A549 treated with AZD2906 at 1 μM for 4 hours (cell line): ENCODE results near the gene AUP1. TPM values are rescaled to one million over a fixed set of nuclear protein-coding genes. Genes with fewer than 3 reads are reported as not detected.

ENCODE experiments used
- total RNA-seq: library from RNA; stranded (reverse); fragments of 200-300 nt; extraction: Qiagen RNA extraction; gene quantifications from 5 replicates; pipeline ENCODE4 v1.2.3, GENCODE V29; 2022

The AUP1 gene
- total RNA-seq = 185 to 250 TPM (median 238 TPM) in 5 replicates

GRCh38 chr2:74529357-74530238 is at the start of gene AUP1, which contains the start of gene HTRA2:
Gene AUP1, minus strand, starts transcription at chr2:74529706. Its CDS starts 77 bp downstream, at chr2:74529629.
Gene HTRA2, plus strand, starts transcription at chr2:74529933. Its CDS starts 74 bp downstream, at chr2:74530007.

DNA sequence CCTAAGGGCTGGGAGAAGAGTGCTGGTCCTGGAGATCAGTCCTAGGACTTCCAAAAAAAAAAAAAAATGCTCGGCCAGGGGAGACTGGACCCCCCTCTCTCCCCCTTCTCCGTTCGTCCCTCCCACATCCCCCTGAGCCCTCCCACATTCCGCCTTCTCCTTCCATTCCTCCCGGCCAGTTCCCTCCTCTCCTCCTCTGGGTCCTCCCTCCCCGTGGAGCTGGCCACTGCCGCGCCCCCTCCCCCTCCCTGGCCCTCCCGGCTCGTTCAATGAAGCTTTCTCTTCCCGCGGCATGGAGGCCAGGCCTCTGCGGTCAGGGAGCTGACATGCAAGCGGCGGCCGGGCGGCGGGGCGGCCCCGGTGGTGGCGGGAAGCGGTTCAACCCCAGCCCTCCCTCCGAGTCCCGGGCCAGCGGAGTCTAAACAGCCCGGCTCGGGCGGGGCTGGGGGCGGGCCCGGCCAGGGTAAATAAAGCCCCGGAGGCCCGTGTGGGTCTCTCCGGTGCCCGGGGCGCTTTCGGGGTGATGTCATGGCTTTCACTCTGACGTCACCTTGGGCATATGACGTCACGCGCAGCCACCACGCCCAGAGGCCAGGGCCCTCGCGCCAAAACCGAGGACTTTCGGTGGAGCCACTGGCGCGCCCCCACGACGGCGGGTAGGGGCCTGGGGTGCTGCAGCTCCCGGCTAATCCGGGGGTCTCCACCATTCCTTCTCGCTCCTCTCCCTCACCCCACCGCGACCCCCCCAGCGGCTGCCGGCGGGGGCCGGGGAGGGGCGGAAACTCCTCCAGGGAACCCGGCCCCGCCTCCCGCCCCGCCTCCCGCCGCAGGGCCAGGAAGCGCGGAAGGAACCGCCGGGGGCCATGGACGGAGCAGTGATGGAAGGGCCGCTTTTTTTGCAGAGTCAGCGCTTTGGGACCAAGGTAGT is 24.6 kb upstream of the AUP1 start, which contains the start of the genes DOK1 and LOXL3:
DOK1 (plus strand) TSS at position 829 of the 928 bp plus-strand sequence; CDS start at position 864, 35 bp downstream.
LOXL3 (minus strand) TSS at position 51 of the 928 bp plus-strand sequence. CDS start 1,308 bp downstream, outside the sequence.

GRCh38 chr2:74525717-74526648 is 3.5 kb downstream of the AUP1 start, which contains the start of gene DQX1:
Gene DQX1, minus strand, starts transcription at chr2:74526231. Its CDS starts 502 bp downstream, at chr2:74525729.

GRCh38 chr2:74514368-74515270 is 14.9 kb downstream of the AUP1 start, which contains the start of gene TLX2:
Gene TLX2, plus strand, starts transcription at chr2:74514450. Its CDS starts 357 bp downstream, at chr2:74514807.

DNA sequence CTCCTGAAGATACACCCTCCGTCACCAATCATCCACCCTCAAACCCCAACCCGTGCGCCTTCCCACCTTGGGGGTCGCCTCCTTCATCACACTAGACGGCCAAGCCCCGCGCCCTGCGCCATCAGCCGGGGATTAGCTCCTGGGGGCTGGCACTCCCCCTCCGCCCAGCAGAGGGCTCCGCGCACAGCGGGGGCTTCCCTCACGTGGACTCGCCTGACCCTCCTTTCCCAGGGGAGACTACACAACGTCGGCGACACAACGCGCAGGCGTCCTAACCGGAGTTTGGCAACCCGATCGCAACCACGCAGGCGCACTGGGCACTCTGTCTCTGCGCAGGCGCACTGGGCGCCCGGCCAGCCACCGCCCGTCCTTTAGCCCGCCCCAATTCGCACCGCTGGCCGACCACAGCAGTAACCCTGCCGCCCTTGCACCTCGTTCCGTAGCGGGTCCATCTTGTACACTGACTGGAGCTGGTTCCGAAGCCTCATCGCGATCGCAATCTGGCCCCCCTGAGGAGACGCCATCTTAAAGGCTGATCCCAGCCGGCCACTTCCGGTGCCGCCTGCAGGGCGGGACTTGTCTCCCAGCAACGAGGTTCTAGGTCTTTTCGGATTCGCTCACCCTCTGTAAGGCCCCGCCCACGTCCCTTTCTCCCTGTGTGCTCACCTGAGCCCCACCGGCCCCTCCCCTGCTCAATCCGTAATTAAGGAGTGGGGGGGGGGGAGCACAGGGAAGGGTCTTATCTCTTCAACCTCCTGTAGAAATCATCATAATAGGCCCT is 22.2 kb downstream of the AUP1 start, which contains the start of gene PCGF1:
PCGF1 (minus strand) TSS at position 551 of the 781 bp plus-strand sequence; CDS start at position 524, 27 bp downstream.

DNA sequence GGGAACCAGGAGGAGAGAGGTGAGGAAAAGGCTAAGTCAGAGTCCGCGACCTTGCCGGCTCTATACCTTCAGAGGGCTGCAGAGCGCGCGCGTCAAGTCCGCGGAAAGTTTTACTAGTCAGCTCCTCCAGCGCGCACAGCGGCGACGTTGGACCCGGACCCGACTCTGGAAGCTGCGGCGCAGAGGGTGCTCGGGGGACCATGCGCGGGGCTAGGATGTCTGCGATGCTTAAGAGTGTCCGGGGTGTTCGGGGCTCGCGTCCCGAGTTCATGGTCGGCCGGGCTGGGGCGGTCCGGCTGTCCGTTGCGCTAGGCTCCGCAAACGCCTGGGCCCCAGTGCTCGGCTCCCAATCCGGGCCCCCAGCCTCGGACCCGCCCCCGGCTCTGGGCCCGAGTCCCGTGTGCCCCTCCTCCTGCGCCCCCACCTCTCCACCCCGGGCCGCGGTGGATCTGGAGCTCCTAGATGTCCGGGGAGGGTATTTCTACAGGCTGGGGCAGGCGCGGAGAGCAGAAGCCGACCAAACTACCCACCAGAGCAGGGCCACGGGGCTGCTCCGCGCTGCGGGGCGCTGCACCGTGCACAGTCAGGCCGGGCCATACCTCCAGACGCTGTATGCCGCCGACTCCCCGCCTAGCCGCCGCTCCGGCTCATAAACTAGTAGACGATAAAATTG is 30.1 kb downstream of the AUP1 start, which contains the start of gene LBX2:
LBX2 (minus strand) TSS at position 337 of the 673 bp plus-strand sequence; CDS start at position 271, 66 bp downstream.

GRCh38 chr2:74482801-74483674 is 46.5 kb downstream of the AUP1 start, which contains the start of the genes CCDC142 and TTC31:
Gene CCDC142, minus strand, starts transcription at chr2:74482998. Its CDS starts 161 bp downstream, at chr2:74482837.
Gene TTC31, plus strand, starts transcription at chr2:74483081. Its CDS starts 15 bp downstream, at chr2:74483096.

Other genes starting within 250 kb of the AUP1 start
- gene SLC4A5, start 186.3 kb downstream of the AUP1 start, total RNA-seq = 0.15 to 0.47 TPM (median 0.24 TPM) in 5 replicates
- 112 to 150 TPM (median 144 TPM) in 5 replicates for gene DCTN1, start 149.4 kb downstream of the AUP1 start, total RNA-seq
- 2.4 to 3.6 TPM (median 3.2 TPM) in 5 replicates for gene C2orf81, start 108.1 kb downstream of the AUP1 start, total RNA-seq
- 76.9 to 92.7 TPM (median 91.5 TPM) in 5 replicates for gene WDR54, start 108.0 kb downstream of the AUP1 start, total RNA-seq
- 18.7 to 24.5 TPM (median 22.4 TPM) in 5 replicates for gene RTKN, start 87.8 kb downstream of the AUP1 start, total RNA-seq
- 43.7 to 51.1 TPM (median 48.7 TPM) in 5 replicates for gene INO80B, start 74.6 kb downstream of the AUP1 start, total RNA-seq
- 49.4 to 85.1 TPM (median 81.5 TPM) in 5 replicates for gene WBP1, start 71.3 kb downstream of the AUP1 start, total RNA-seq
- 44.0 to 55.8 TPM (median 52.5 TPM) in 5 replicates for gene MOGS, start 64.3 kb downstream of the AUP1 start, total RNA-seq
- 93.9 to 164 TPM (median 141 TPM) in 5 replicates for gene MRPL53, start 57.0 kb downstream of the AUP1 start, total RNA-seq
- 10.5 to 16.0 TPM (median 13.2 TPM) in 5 replicates for gene CCDC142, start 46.7 kb downstream of the AUP1 start, total RNA-seq
- gene TTC31, start 46.6 kb downstream of the AUP1 start, total RNA-seq = 13.2 to 17.7 TPM (median 15.2 TPM) in 5 replicates
- 3.2 to 4.3 TPM (median 3.8 TPM) in 5 replicates for gene LBX2, start 30.1 kb downstream of the AUP1 start, total RNA-seq
- gene PCGF1, start 22.0 kb downstream of the AUP1 start, total RNA-seq = 29.9 to 35.0 TPM (median 31.9 TPM) in 5 replicates
- 0.24 to 0.37 TPM (median 0.30 TPM) in 5 replicates for gene TLX2, start 15.3 kb downstream of the AUP1 start, total RNA-seq
- 0.07 to 0.15 TPM (median 0.13 TPM) in 5 replicates for gene DQX1, start 3.5 kb downstream of the AUP1 start, total RNA-seq
- gene HTRA2, start 227 bp upstream of the AUP1 start, total RNA-seq = 33.1 to 41.7 TPM (median 39.3 TPM) in 5 replicates
- gene LOXL3, start 24.2 kb upstream of the AUP1 start, total RNA-seq = 0.31 to 0.60 TPM (median 0.49 TPM) in 5 replicates
- 3.4 to 4.9 TPM (median 4.4 TPM) in 5 replicates for gene DOK1, start 25.0 kb upstream of the AUP1 start, total RNA-seq
- gene M1AP, start 118.6 kb upstream of the AUP1 start, total RNA-seq = not detected in 5 replicates
- 8.7 to 11.8 TPM (median 10.7 TPM) in 5 replicates for gene SEMA4F, start 124.5 kb upstream of the AUP1 start, total RNA-seq